OCI-LY7 (cell line): ENCODE measurements around the gene CREG2.

Experiments used
- CTCF ChIP-seq: fragments of 200-600 bp; sonication (generic); conservative IDR thresholded peaks from 2 replicates; pipeline ENCODE4 v1.5.1; 2014; ENCODE audit warnings: mild to moderate bottlenecking, antibody characterized with exemption, low read length, moderate library complexity, mixed read lengths
- EZH2phosphoT487 ChIP-seq: fragments of 200-600 bp; sonication (generic); IDR thresholded peaks from 2 replicates; pipeline ENCODE4 v1.6.1; 2018; ENCODE audit warnings: low read depth, borderline replicate concordance, mild to moderate bottlenecking, mixed run types, antibody characterized with exemption, low read length, moderate library complexity, mixed read lengths

- TF ChIP-seq CTCF (no peak), EZH2phosphoT487 (no peak)
Observed at GRCh38 chr2:101310834-101311695, 76.2 kb downstream of the CREG2 start.
